ENCODE data around the gene CEP78.
"Not testable (repeated sequence)": the region's sequence is repeated elsewhere in the genome, so short reads cannot be mapped to it uniquely, and the experiment has no call there.

CEP78 gene

GRCh38 chr9:78232471-78232870 is 3.4 kb upstream of the CEP78 start:
- H3K27ac ChIP-seq, H3K4me3 ChIP-seq: not testable (repeated sequence)

GRCh38 chr9:78234810-78235209 is 1.1 kb upstream of the CEP78 start:
- peak overlapping the region in 5 of 7 experiments; percentile 68 to 97 (median 73) for H3K4me3 ChIP-seq
- peak overlapping the region in 1 of 21 experiments; percentile 74 for H3K27ac ChIP-seq

- peak overlapping the region in 19 of 21 experiments; percentile 49 to 87 (median 80) for H3K27ac ChIP-seq
Measured at GRCh38 chr9:78235256-78235761, 566 bp upstream of the CEP78 start.

GRCh38 chr9:78236551-78236910 is 656 bp downstream of the CEP78 start:
- peak overlapping the region; percentile 61 to 97 (median 73) for H3K4me3 ChIP-seq

More at GRCh38 chr9:78235256-78235761, 566 bp upstream of the CEP78 start:
- H3K4me3 ChIP-seq = peak overlapping the region; percentile 61 to 97 (median 73)

GRCh38 chr9:78238046-78239038 is 2.5 kb downstream of the CEP78 start:
- H3K27ac ChIP-seq = no peak overlapping the region
- H3K4me3 ChIP-seq = no peak overlapping the region

More at GRCh38 chr9:78236551-78236910, 656 bp downstream of the CEP78 start:
- H3K27ac ChIP-seq = peak overlapping the region in 18 of 21 experiments; percentile 55 to 87 (median 81)

- Histone ChIP-seq H3K27ac (no peak overlapping the region), H3K4me3 (no peak overlapping the region)
Measured at GRCh38 chr9:78239506-78239905, 3.6 kb downstream of the CEP78 start.

- Histone ChIP-seq H3K27ac (no peak overlapping the region), H3K4me3 (no peak overlapping the region)
Measured at GRCh38 chr9:78242041-78242440, 6.2 kb downstream of the CEP78 start.

- Histone ChIP-seq H3K27ac (no peak overlapping the region), H3K4me3 (no peak overlapping the region)
Measured at GRCh38 chr9:78243130-78243529, 7.3 kb downstream of the CEP78 start.

GRCh38 chr9:78245401-78245800 is 9.5 kb downstream of the CEP78 start:
- Histone ChIP-seq H3K27ac (no peak overlapping the region), H3K4me3 (no peak overlapping the region)

- Histone ChIP-seq H3K4me3 (no peak overlapping the region), H3K27ac (no peak overlapping the region)
Measured at GRCh38 chr9:78248635-78249034, 12.8 kb downstream of the CEP78 start.

- Histone ChIP-seq H3K4me3 (no peak overlapping the region), H3K27ac (no peak overlapping the region)
Measured at GRCh38 chr9:78249542-78249941, 13.7 kb downstream of the CEP78 start.

- H3K4me3 ChIP-seq = no peak overlapping the region
Measured at GRCh38 chr9:78252616-78253015, 16.7 kb downstream of the CEP78 start.

GRCh38 chr9:78253285-78253684 is 17.4 kb downstream of the CEP78 start:
- no peak overlapping the region for H3K27ac ChIP-seq
- no peak overlapping the region for H3K4me3 ChIP-seq

More at GRCh38 chr9:78252616-78253015, 16.7 kb downstream of the CEP78 start:
- no peak overlapping the region for H3K27ac ChIP-seq

- no peak overlapping the region for H3K4me3 ChIP-seq
- no peak overlapping the region for H3K27ac ChIP-seq
Measured at GRCh38 chr9:78261403-78262001, 25.6 kb downstream of the CEP78 start.

- Histone ChIP-seq H3K4me3 (no peak overlapping the region), H3K27ac (no peak overlapping the region)
Measured at GRCh38 chr9:78262655-78263054, 26.8 kb downstream of the CEP78 start.

- no peak overlapping the region for H3K27ac ChIP-seq
- no peak overlapping the region for H3K4me3 ChIP-seq
Measured at GRCh38 chr9:78267889-78268288, 32.0 kb downstream of the CEP78 start.

GRCh38 chr9:78269784-78270183 is 33.9 kb downstream of the CEP78 start:
- no peak overlapping the region for H3K4me3 ChIP-seq
- no peak overlapping the region for H3K27ac ChIP-seq

GRCh38 chr9:78272307-78272706 is 36.4 kb downstream of the CEP78 start:
- Histone ChIP-seq H3K27ac (no peak overlapping the region), H3K4me3 (no peak overlapping the region)

GRCh38 chr9:78273761-78274160 is 37.9 kb downstream of the CEP78 start:
- Histone ChIP-seq H3K4me3 (no peak overlapping the region), H3K27ac (no peak overlapping the region)

- Histone ChIP-seq H3K4me3 (no peak overlapping the region), H3K27ac (peak overlapping the region in 2 of 21 experiments; percentile 0 to 53)
Measured at GRCh38 chr9:78278177-78278777, 42.4 kb downstream of the CEP78 start.

Data from skin epidermis (tissue), 12 donors.